ENCODE measurements around the gene BROX.

BROX gene

DNA sequence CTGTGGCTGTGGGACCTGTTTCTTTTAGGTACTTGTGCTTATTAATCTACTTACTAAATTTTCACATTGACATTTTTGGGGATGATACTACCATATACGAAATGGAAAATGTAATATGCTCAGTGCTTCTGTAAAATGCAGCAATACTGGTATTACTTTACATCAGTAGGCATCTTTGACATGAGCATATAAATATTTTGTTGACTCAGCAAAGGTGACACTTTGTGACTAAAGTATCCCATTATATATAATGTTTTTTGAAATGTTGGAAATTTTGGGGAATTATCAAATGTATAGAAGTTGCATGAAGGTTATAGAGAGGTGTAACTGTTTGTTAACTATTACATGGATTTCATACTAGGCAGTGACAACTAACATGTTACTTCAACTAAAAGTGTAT, 22.4 kb downstream of the BROX start:
- H3K14ac ChIP-seq (ENCODE audit: low read length in 2 of 2) = no peak overlapping the region
- H4K91ac ChIP-seq (ENCODE audit: low read length) = no peak overlapping the region
- no peak overlapping the region for H2BK120ac ChIP-seq (ENCODE audit: low read depth, low read length)
- H2BK12ac ChIP-seq (ENCODE audit: low read length in 2 of 2) = no peak overlapping the region
- no peak overlapping the region for H2AFZ ChIP-seq (ENCODE audit: low read depth, low read length)
- WGBS = no CpG with 5 or more reads among the region's 1 CpG
- H3K9ac ChIP-seq (ENCODE audit: low read length) = no peak overlapping the region
- H3K4me3 ChIP-seq (ENCODE audit: insufficient read depth in 1 of 2, low read depth in 1 of 2, low read length in 2 of 2) = no peak overlapping the region
- peaks cover 6% of the 10 kb centered on the region for H3K4me1 ChIP-seq (ENCODE audit: control insufficient read depth, insufficient read depth, low read depth, low read length)
- H3K27me3 ChIP-seq (ENCODE audit: control insufficient read depth in 1 of 2, insufficient read depth in 1 of 2, low read length in 2 of 2) = no peaks in the 10 kb centered on the region
- H2BK15ac ChIP-seq (ENCODE audit: low read depth, poor library complexity, severe bottlenecking) = no peak overlapping the region
- H3K18ac ChIP-seq (ENCODE audit: low read depth in 1 of 2, low read length in 2 of 2) = no peak overlapping the region
- peaks cover 2% of the 10 kb centered on the region for H3K79me1 ChIP-seq (replicated peaks; ENCODE audit: low read length, poor library complexity, severe bottlenecking)
- no peak for DNase-seq
- no peak overlapping the region for H3K27ac ChIP-seq (ENCODE audit: low read length, poor library complexity, severe bottlenecking)
- H2BK5ac ChIP-seq (ENCODE audit: low read depth, low read length, poor library complexity, severe bottlenecking) = no peak overlapping the region
- H3K4me2 ChIP-seq (ENCODE audit: low read length, poor library complexity, severe bottlenecking) = no peak overlapping the region
- H3K23ac ChIP-seq (ENCODE audit: low read length in 2 of 2) = no peak overlapping the region
- H3K9me3 ChIP-seq (ENCODE audit: control insufficient read depth, low read length) = no peaks in the 10 kb centered on the region
- H3K4ac ChIP-seq (ENCODE audit: low read depth in 1 of 2, low read length in 2 of 2) = no peak overlapping the region
- no peak overlapping the region for H2AK5ac ChIP-seq (ENCODE audit: low read length, severe bottlenecking)
- peaks cover 14 to 68% of the 10 kb centered on the region in 2 experiments for H3K36me3 ChIP-seq (ENCODE audit: control insufficient read depth in 1 of 2, insufficient read depth in 2 of 2, low read depth in 1 of 2, low read length in 2 of 2)
- H4K8ac ChIP-seq (ENCODE audit: low read length) = no peak overlapping the region

DNA sequence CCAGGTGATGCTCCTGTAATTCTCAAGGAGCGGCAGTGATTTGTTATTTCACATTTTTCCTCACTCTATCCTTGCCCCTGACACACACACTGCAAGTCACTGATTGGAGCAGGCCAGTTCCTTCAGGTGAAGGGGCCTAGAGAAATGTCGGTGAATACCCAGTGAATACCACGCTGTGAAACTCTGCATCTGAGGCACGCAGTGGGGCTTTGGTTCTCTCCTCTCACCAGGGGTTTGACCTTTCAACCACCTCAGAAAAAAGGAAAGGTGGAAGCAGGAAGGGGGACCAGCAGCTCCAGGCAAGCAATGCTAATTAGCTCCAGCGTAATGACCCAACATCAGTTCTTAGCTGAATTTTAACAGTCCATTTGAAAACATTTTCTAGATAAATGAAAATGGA, 24.1 kb downstream of the BROX start:
- H3K4me2 ChIP-seq (ENCODE audit: low read length, poor library complexity, severe bottlenecking) = no peak overlapping the region
- H3K4ac ChIP-seq (ENCODE audit: low read depth in 1 of 2, low read length in 2 of 2) = no peak overlapping the region
- H3K79me1 ChIP-seq (replicated peaks; ENCODE audit: low read length, poor library complexity, severe bottlenecking) = no peaks in the 10 kb centered on the region
- H4K91ac ChIP-seq (ENCODE audit: low read length) = no peak overlapping the region
- 95% methylated on average over 2 of the region's 5 CpGs for WGBS
- no peak for DNase-seq
- no peak overlapping the region for H3K4me3 ChIP-seq (ENCODE audit: insufficient read depth in 1 of 2, low read depth in 1 of 2, low read length in 2 of 2)
- no peak overlapping the region for H2BK120ac ChIP-seq (ENCODE audit: low read depth, low read length)
- no peaks in the 10 kb centered on the region for H3K27me3 ChIP-seq (ENCODE audit: control insufficient read depth in 1 of 2, insufficient read depth in 1 of 2, low read length in 2 of 2)
- H3K14ac ChIP-seq (ENCODE audit: low read length in 2 of 2) = no peak overlapping the region
- H4K8ac ChIP-seq (ENCODE audit: low read length) = peak overlapping the region; percentile 72
- no peak overlapping the region for H2BK12ac ChIP-seq (ENCODE audit: low read length in 2 of 2)
- no peak overlapping the region for H3K27ac ChIP-seq (ENCODE audit: low read length, poor library complexity, severe bottlenecking)
- H3K4me1 ChIP-seq (ENCODE audit: control insufficient read depth, insufficient read depth, low read depth, low read length) = peaks cover 6% of the 10 kb centered on the region
- no peak overlapping the region for H2BK5ac ChIP-seq (ENCODE audit: low read depth, low read length, poor library complexity, severe bottlenecking)
- H2BK15ac ChIP-seq (ENCODE audit: low read depth, poor library complexity, severe bottlenecking) = no peak overlapping the region
- H2AK5ac ChIP-seq (ENCODE audit: low read length, severe bottlenecking) = no peak overlapping the region
- H3K36me3 ChIP-seq (ENCODE audit: control insufficient read depth in 1 of 2, insufficient read depth in 2 of 2, low read depth in 1 of 2, low read length in 2 of 2) = peaks cover 11 to 51% of the 10 kb centered on the region in 2 experiments
- H3K18ac ChIP-seq (ENCODE audit: low read depth in 1 of 2, low read length in 2 of 2) = no peak overlapping the region
- H3K9ac ChIP-seq (ENCODE audit: low read length) = no peak overlapping the region
- no peak overlapping the region for H3K23ac ChIP-seq (ENCODE audit: low read length in 2 of 2)
- H2AFZ ChIP-seq (ENCODE audit: low read depth, low read length) = no peak overlapping the region
- no peaks in the 10 kb centered on the region for H3K9me3 ChIP-seq (ENCODE audit: control insufficient read depth, low read length)

DNA sequence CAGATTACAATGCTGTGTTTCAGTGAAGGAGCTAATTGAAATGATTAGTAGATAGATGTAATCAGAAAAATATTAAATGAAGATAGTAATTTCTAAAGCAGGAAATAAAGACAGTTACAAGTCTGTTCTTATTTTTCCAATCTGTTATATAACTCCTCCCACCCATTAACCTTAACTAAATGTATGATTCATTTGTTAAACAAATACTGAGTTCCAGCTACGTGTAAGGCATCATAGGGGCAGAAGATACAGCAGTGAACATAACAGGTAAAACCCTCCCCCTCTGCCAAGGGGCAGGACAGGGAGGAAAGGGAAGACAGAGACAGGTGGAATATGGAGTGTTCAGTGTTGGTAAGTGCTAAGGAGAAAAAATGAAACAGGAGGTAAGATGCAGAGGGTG, 24.6 kb downstream of the BROX start, which contains the start of gene FAM177B:
Gene FAM177B (plus strand): TSS at position 231 of the 400 bp plus-strand sequence. CDS start 9,344 bp downstream, outside the sequence.
- H4K91ac ChIP-seq (ENCODE audit: low read length) = no peak within 1 kb of the TSS

GRCh38 chr1:222739465-222739864, 27.1 kb downstream of the BROX start:
- H3K18ac ChIP-seq (ENCODE audit: low read depth in 1 of 2, low read length in 2 of 2) = no peak overlapping the region
- H4K8ac ChIP-seq (ENCODE audit: low read length) = no peak overlapping the region
- no peak overlapping the region for H4K91ac ChIP-seq (ENCODE audit: low read length)
- no peaks in the 10 kb centered on the region for H3K9me3 ChIP-seq (ENCODE audit: control insufficient read depth, low read length)
- DNase-seq = no peak
- H3K4me3 ChIP-seq (ENCODE audit: insufficient read depth in 1 of 2, low read depth in 1 of 2, low read length in 2 of 2) = no peak overlapping the region
- 92% methylated on average over 2 of the region's 2 CpGs for WGBS
- no peaks in the 10 kb centered on the region for H3K79me1 ChIP-seq (replicated peaks; ENCODE audit: low read length, poor library complexity, severe bottlenecking)
- no peak overlapping the region for H3K4ac ChIP-seq (ENCODE audit: low read depth in 1 of 2, low read length in 2 of 2)
- H2BK12ac ChIP-seq (ENCODE audit: low read length in 2 of 2) = no peak overlapping the region
- H2BK120ac ChIP-seq (ENCODE audit: low read depth, low read length) = no peak overlapping the region
- no peak overlapping the region for H3K14ac ChIP-seq (ENCODE audit: low read length in 2 of 2)
- no peak overlapping the region for H2BK5ac ChIP-seq (ENCODE audit: low read depth, low read length, poor library complexity, severe bottlenecking)
- H3K9ac ChIP-seq (ENCODE audit: low read length) = no peak overlapping the region
- peaks cover 6% of the 10 kb centered on the region for H3K4me1 ChIP-seq (ENCODE audit: control insufficient read depth, insufficient read depth, low read depth, low read length)
- no peak overlapping the region for H3K27ac ChIP-seq (ENCODE audit: low read length, poor library complexity, severe bottlenecking)
- H2AK5ac ChIP-seq (ENCODE audit: low read length, severe bottlenecking) = no peak overlapping the region
- H2AFZ ChIP-seq (ENCODE audit: low read depth, low read length) = no peak overlapping the region
- no peak overlapping the region for H3K4me2 ChIP-seq (ENCODE audit: low read length, poor library complexity, severe bottlenecking)
- no peaks in the 10 kb centered on the region for H3K27me3 ChIP-seq (ENCODE audit: control insufficient read depth in 1 of 2, insufficient read depth in 1 of 2, low read length in 2 of 2)
- H3K36me3 ChIP-seq (ENCODE audit: control insufficient read depth in 1 of 2, insufficient read depth in 2 of 2, low read depth in 1 of 2, low read length in 2 of 2) = peaks cover 7 to 22% of the 10 kb centered on the region in 2 experiments
- no peak overlapping the region for H3K23ac ChIP-seq (ENCODE audit: low read length in 2 of 2)
- no peak overlapping the region for H2BK15ac ChIP-seq (ENCODE audit: low read depth, poor library complexity, severe bottlenecking)

More for the DNA sequence above, 24.6 kb downstream of the BROX start, which contains the start of gene FAM177B:
- no peaks in the 10 kb centered on the region for H3K9me3 ChIP-seq (ENCODE audit: control insufficient read depth, low read length)
- H3K4me3 ChIP-seq (ENCODE audit: insufficient read depth in 1 of 2, low read depth in 1 of 2, low read length in 2 of 2) = no peak within 1 kb of the TSS
- H3K18ac ChIP-seq (ENCODE audit: low read depth in 1 of 2, low read length in 2 of 2) = no peak within 1 kb of the TSS
- no peak within 1 kb of the TSS for H3K4me2 ChIP-seq (ENCODE audit: low read length, poor library complexity, severe bottlenecking)
- no peak within 1 kb of the TSS for H3K23ac ChIP-seq (ENCODE audit: low read length in 2 of 2)
- DNase-seq = no peak
- no peak within 1 kb of the TSS for H2AK5ac ChIP-seq (ENCODE audit: low read length, severe bottlenecking)
- WGBS = 40% methylated on average over 1 of the region's 1 CpG
- no peak within 1 kb of the TSS for H2BK120ac ChIP-seq (ENCODE audit: low read depth, low read length)
- peak within 1 kb of the TSS; percentile 72 for H4K8ac ChIP-seq (ENCODE audit: low read length)
- no peaks in the 10 kb centered on the region for H3K79me1 ChIP-seq (replicated peaks; ENCODE audit: low read length, poor library complexity, severe bottlenecking)
- no peak within 1 kb of the TSS for H3K14ac ChIP-seq (ENCODE audit: low read length in 2 of 2)
- no peak within 1 kb of the TSS for H2AFZ ChIP-seq (ENCODE audit: low read depth, low read length)
- H3K4me1 ChIP-seq (ENCODE audit: control insufficient read depth, insufficient read depth, low read depth, low read length) = peaks cover 6% of the 10 kb centered on the region
- no peak within 1 kb of the TSS for H2BK15ac ChIP-seq (ENCODE audit: low read depth, poor library complexity, severe bottlenecking)
- H3K36me3 ChIP-seq (ENCODE audit: control insufficient read depth in 1 of 2, insufficient read depth in 2 of 2, low read depth in 1 of 2, low read length in 2 of 2) = peaks cover 11 to 46% of the 10 kb centered on the region in 2 experiments
- no peak within 1 kb of the TSS for H3K9ac ChIP-seq (ENCODE audit: low read length)
- no peak within 1 kb of the TSS for H2BK5ac ChIP-seq (ENCODE audit: low read depth, low read length, poor library complexity, severe bottlenecking)
- H3K27ac ChIP-seq (ENCODE audit: low read length, poor library complexity, severe bottlenecking) = no peak within 1 kb of the TSS
- H3K4ac ChIP-seq (ENCODE audit: low read depth in 1 of 2, low read length in 2 of 2) = no peak within 1 kb of the TSS
- no peaks in the 10 kb centered on the region for H3K27me3 ChIP-seq (ENCODE audit: control insufficient read depth in 1 of 2, insufficient read depth in 1 of 2, low read length in 2 of 2)
- H2BK12ac ChIP-seq (ENCODE audit: low read length in 2 of 2) = no peak within 1 kb of the TSS

Measured in mesenchymal stem cell (in vitro differentiated cells and primary cell).